Left ventricle myocardium superior (tissue), 1 donor: ENCODE data around the gene RNLS. TPM values are rescaled to one million over a fixed set of nuclear protein-coding genes. Genes with fewer than 3 reads are reported as not detected.

Source experiments
- ATAC-seq: fragments of 200-7000 bp; cut with Tn5 transposase; one replicate; pipeline ENCODE4 v1.9.1; 2020; ENCODE audit warnings: mild to moderate bottlenecking, moderate library complexity
- DNase-seq: peaks from one replicate; pipeline ENCODE4 v3.0.0-alpha.2; 2020
- intact Hi-C: fragments of 100-400 bp; cut with micrococcal nuclease; formaldehyde crosslinking; loops from one replicate; pipeline ENCODE4 v1.11.0; 2022
- total RNA-seq: library from RNA; stranded (reverse); fragmentation: NEBNext Ultra II Directional; extraction: Animal tissue kit (Norgen Biotek cat#: 25700); gene quantifications from one replicate; pipeline ENCODE4 v1.2.1, GENCODE V29; 2021
- donor health status: DM: no; HTN: yes; CAD: no; lungs with severe emphysema.

RNLS gene
- total RNA-seq, 1 donor from 2014 or later: 23.1 TPM

DNA sequence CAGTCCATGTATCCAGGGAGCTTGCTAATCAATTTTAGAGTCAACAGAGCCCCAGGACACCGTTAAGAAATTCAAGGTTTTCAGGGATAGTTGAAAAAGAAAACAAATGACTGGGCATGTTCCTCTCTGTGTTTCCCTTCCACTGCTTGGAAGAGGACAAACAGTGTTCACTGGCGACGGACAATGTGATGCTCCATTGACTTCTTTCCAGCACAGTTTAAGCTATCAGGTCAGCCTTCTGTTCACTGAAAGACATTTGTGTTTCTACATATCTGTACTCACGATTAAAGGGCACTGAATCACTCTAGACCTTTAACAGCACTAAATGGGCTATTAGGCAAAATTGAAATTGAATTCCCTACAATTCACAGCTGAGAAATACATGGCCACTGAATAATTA, 123.6 kb downstream of the RNLS start:
- intact Hi-C loops: no loop called here
- DNase-seq (no peak), ATAC-seq (peak; percentile 31)

GRCh38 chr10:88458209-88458608, 124.9 kb downstream of the RNLS start:
- DNase-seq (no peak), ATAC-seq (no peak)
- intact Hi-C loops: no loop called here

DNA sequence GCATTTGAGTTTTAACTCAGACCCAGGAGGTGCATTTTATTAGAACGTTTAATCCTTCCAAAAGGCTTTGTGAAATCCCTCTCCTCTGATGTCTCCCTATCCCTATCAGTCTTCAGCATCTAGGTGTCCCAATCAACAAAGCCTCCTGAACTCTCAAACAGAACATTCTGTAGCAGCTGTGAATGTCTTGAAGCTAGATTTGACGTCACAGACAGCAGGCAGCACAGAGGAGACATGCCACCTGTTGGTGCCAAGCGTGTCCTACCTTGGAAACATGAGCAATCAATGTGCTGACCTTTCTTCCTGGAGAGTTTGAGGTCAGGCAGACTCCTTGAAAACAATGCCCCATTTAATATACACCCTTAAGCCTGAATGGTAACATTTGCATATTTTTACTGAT, 125.5 kb downstream of the RNLS start:
- DNase-seq (no peak), ATAC-seq (no peak)
- intact Hi-C loops: no loop called here

GRCh38 chr10:88456730-88457129, 126.4 kb downstream of the RNLS start:
- DNase-seq: no peak
- intact Hi-C loops: no loop called here
- ATAC-seq: peak; percentile 45

DNA sequence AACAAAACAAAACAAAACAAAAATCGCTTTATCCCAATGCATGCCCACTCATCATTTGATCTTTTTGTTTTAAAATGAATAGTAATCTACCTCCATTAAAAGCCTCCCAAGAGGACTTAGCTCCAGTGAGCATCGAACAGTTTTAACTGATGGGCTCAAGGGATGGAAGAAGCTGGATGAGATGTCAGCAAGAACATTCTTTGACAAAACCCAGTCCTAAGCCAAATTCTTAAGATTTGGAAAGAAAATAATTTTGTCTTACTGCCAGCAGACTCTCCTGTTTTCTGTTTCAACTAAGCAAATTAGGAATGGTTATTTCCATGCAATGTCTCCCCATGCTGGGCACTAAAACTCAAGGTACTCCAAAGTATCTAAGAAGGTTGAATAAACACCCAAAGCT, 127.3 kb downstream of the RNLS start:
- intact Hi-C loops: no loop called here
- ATAC-seq (peak; percentile 65), DNase-seq (no peak)

- intact Hi-C loops: no loop called here
- ATAC-seq (no peak), DNase-seq (no peak)
These were observed 132.9 kb downstream of the RNLS start for GRCh38 chr10:88450201-88450600.

DNA sequence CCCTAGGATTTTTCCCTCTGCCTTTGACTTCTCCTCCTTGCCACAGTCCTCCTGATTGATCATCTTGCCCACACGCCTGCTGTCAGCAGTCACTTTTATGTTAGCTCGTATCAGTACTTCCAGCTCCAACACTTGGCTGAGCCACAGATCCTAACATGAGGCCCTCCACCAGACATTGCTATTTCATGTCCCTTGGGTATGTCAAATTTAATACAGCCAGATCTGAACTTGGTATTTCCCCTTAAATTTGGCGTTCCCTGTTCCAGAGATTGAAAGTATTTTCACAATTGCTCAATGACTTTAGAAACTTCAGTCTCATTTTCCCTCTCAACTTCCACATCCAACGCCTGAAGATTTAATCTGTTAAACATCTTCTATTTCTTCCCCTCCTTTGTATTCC, 140.4 kb downstream of the RNLS start:
- ATAC-seq: peak; percentile 64
- intact Hi-C loops: no loop called here
- DNase-seq: no peak

DNA sequence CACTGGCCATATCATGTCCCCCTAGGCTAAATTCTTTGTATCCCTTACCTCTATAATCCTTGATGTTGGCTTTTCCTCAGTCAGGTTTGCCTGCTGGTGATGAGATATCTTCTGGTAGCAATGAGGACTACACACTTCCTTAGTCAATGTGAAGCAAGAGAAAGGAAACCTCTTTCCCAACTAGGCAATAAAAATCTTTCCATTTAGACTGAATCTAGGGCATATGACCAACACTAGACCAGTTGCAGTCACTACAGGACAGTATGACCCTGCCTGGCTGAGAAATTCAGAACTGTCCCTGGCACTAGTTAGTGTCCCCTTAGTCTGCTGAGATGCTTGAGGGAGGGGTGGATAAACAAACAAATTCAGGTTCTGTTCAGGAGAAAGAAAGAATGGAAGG, 142.6 kb downstream of the RNLS start:
- no peak for ATAC-seq
- DNase-seq: no peak
- intact Hi-C loops: no loop called here

DNA sequence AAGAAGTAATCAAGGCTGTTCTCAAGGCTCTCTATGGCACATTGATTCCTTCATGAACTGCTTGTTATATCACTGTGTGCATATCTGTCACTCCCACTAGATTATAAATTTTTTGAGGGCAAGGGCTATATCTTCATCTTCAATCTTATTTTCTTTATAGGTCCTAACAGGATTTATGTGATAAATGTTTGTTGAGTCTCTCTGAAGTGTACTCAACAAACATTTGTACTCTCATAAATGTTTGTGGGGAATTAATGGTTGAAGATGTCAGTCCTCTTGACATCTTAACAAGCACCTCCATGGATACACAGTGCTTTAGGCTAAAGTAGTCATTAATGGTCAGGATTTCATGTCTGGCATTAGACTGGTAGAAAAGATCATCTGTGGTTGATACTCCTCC, 143.2 kb downstream of the RNLS start:
- no peak for ATAC-seq
- DNase-seq: no peak
- intact Hi-C loops: no loop called here

GRCh38 chr10:88437411-88437810, 145.7 kb downstream of the RNLS start:
- DNase-seq (no peak), ATAC-seq (no peak)
- intact Hi-C loops: no loop called here

- DNase-seq: no peak
- intact Hi-C loops: no loop called here
- peak; percentile 47 for ATAC-seq
These were observed 149.4 kb downstream of the RNLS start for GRCh38 chr10:88433565-88434186.

DNA sequence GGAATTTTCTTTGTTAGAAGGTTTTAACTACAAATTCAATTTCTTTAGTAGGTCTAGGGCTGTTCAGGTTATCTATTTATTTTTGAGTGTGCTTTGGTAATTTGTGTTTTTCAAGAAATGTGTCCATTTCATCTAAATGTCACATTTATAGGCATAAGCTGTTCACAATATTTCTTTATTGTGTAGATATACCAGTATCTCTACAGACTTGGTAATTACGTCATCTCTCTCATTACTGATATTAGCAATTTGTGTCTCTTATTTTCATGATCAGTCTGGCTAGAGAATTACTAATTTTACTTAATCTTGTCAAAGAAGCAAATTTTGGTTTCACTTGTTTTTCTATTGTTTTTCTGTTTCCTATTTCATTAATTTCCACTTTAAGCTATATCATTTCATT, 152.0 kb downstream of the RNLS start:
- intact Hi-C loops: no loop called here
- DNase-seq (no peak), ATAC-seq (no peak)

DNA sequence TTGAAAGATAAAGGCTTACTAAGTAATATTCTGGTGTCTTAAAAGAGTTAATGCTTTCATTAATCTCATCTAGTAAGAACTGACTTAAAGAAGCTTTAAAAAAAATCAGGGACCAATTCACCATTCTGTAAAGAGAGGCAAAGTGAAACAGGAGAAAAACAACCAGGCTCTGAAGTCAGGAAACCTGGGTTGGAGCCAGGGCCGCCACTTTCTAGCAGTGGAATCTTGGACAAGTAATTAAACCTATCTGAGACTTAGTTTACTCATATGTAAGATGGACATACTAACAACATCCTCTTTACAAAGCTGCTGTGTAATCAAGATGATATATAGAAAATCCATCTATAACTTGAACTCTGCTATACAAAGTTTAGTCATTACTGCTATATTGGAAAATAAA, 154.1 kb downstream of the RNLS start:
- DNase-seq: peak; percentile 48
- intact Hi-C loops: no loop called here
- ATAC-seq: no peak

DNA sequence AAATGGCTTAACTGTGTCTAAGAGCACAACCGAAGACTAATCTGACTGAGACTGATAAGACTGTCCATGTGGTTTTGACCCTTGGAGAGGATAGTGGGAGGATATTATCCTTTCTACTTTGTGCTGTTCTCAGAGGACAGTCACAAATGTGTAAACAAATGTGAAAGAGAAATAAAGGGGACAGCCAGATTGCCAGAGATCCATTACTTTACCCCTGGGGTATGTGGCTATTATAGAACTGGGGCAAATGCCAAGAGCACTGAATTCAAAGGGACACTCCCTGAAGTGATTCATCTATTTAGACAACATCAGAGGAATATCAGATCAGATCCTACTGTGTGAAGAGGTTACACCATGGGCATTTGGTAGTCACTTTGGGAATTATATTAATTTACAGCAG, 154.7 kb downstream of the RNLS start:
- no peak for DNase-seq
- intact Hi-C loops: no loop called here
- ATAC-seq: peak; percentile 77

DNA sequence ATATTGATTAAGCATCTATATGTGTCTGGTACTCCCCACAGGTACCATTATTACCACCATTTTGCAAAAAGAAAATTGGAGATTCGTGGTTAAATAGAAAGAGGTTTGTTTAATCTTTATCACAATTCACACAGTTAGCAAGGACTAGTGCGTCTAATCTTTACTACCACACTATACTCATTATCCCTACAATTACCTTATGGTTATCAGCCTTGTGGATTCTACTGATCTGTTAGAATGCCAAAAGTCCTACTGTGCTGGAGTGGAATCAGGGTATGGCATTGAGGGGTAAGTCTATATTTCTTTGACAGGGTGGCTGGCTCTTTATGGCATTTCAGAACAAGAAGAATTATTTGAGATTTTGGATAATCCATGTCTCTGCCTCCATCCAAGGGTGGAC, 156.1 kb downstream of the RNLS start:
- no peak for ATAC-seq
- intact Hi-C loops: no loop called here
- DNase-seq: no peak

- no peak for DNase-seq
- intact Hi-C loops: no loop called here
- no peak for ATAC-seq
These were observed 158.2 kb downstream of the RNLS start for GRCh38 chr10:88424881-88425280.

- intact Hi-C loops: no loop called here
- no peak for DNase-seq
- no peak for ATAC-seq
These were observed 159.4 kb downstream of the RNLS start for GRCh38 chr10:88423732-88424131.

- ATAC-seq (no peak), DNase-seq (no peak)
- intact Hi-C loops: no loop called here
These were observed 161.5 kb downstream of the RNLS start for GRCh38 chr10:88421590-88421989.

GRCh38 chr10:88418871-88419270, 164.2 kb downstream of the RNLS start:
- ATAC-seq (no peak), DNase-seq (no peak)
- intact Hi-C loops: no loop called here

GRCh38 chr10:88417387-88418030, 165.6 kb downstream of the RNLS start:
- ATAC-seq (no peak), DNase-seq (no peak)
- intact Hi-C loops: no loop called here

- intact Hi-C loops: no loop called here
- no peak for ATAC-seq
- no peak for DNase-seq
These were observed 166.3 kb downstream of the RNLS start for GRCh38 chr10:88416801-88417200.
